Smooth muscle cell (in vitro differentiated cells): ENCODE results near the gene POMT2. TPM values are rescaled to one million over a fixed set of nuclear protein-coding genes. Genes with fewer than 3 reads are reported as not detected.

Experiments
- DNase-seq: peaks from one replicate; lab custom pipeline; 2025; ENCODE audit not compliant: unreplicated experiment; lab: John Stamatoyannopoulos, UW
- H2AFZ ChIP-seq: fragments of 200-600 bp; sonication (generic); 2 replicates; pipeline ENCODE4 v1.6.0; 2016; ENCODE audit warnings: antibody characterized with exemption, low read depth, mild to moderate bottlenecking
- H3F3A ChIP-seq: fragments of 200-600 bp; sonication (generic); 2 replicates; pipeline ENCODE4 v1.6.0; 2017; ENCODE audit warnings: antibody characterized with exemption, low read depth
- H3K27ac ChIP-seq: fragments of 200-600 bp; sonication (generic); 2 replicates; pipeline ENCODE4 v1.5.1; 2016; ENCODE audit warnings: low read depth, mild to moderate bottlenecking
- H3K27me3 ChIP-seq: fragments of 200-600 bp; sonication (generic); 2 replicates; pipeline ENCODE4 v1.6.1; 2016; ENCODE audit warnings: low read depth, mild to moderate bottlenecking
- H3K36me3 ChIP-seq: fragments of 200-600 bp; sonication (generic); 2 replicates; pipeline ENCODE4 v1.5.1; 2016; ENCODE audit warnings: low read depth
- H3K4me1 ChIP-seq: fragments of 200-600 bp; sonication (generic); 2 replicates; pipeline ENCODE4 v1.5.1; 2016; ENCODE audit warnings: low read depth
- H3K4me2 ChIP-seq: fragments of 200-600 bp; sonication (generic); 2 replicates; pipeline ENCODE4 v1.6.0; 2016; ENCODE audit warnings: mild to moderate bottlenecking
- H3K4me3 ChIP-seq: fragments of 200-600 bp; sonication (generic); 2 replicates; pipeline ENCODE4 v1.5.1; 2016; ENCODE audit warnings: mild to moderate bottlenecking
- H3K79me2 ChIP-seq: fragments of 200-600 bp; sonication (generic); 2 replicates; pipeline ENCODE4 v1.6.0; 2016; ENCODE audit warnings: low read depth, mild to moderate bottlenecking
- H3K9ac ChIP-seq: fragments of 200-600 bp; sonication (generic); 2 replicates; pipeline ENCODE4 v1.6.0; 2016; ENCODE audit warnings: low read depth
- H3K9me3 ChIP-seq: fragments of 200-600 bp; sonication (generic); replicated peaks from 2 replicates; pipeline ENCODE4 v1.5.1; 2016; ENCODE audit warnings: low read depth
- H4K20me1 ChIP-seq: fragments of 200-600 bp; sonication (generic); 2 replicates; pipeline ENCODE4 v1.6.0; 2016; ENCODE audit warnings: low read depth
- WGBS: methylation state at CpG from one replicate; pipeline ENCODE4 v1.1.7; 2016; ENCODE audit warnings: low lambda C conversion rate; 5-methylcytosine and 5-hydroxymethylcytosine counted together
- polyA plus RNA-seq: library from polyadenylated mRNA; unstranded; fragments of >200 nt; fragmentation: Nextera tagmentation; extraction: Ambion mirVana; gene quantifications from 2 replicates; pipeline ENCODE4 v1.2.1, GENCODE V29; 2016
- total RNA-seq: library from RNA; depleted of rRNA; stranded (reverse); fragments of >200 nt; gene quantifications from 2 replicates; pipeline ENCODE4 v1.2.3, GENCODE V29; 2014
- TF ChIP-seq, protein P1 (sequence below): fragments of 200-600 bp; sonication (generic); IDR thresholded peaks from 2 replicates; pipeline ENCODE4 v1.5.1; 2017; ENCODE audit warnings: borderline replicate concordance, mild to moderate bottlenecking, antibody characterized with exemption; ENCODE audit not compliant: insufficient read depth, poor library complexity, severe bottlenecking

POMT2 gene
- total and polyA plus RNA-seq, 2 experiments from 2014 or later: 15.9 to 39.8 TPM

DNA sequence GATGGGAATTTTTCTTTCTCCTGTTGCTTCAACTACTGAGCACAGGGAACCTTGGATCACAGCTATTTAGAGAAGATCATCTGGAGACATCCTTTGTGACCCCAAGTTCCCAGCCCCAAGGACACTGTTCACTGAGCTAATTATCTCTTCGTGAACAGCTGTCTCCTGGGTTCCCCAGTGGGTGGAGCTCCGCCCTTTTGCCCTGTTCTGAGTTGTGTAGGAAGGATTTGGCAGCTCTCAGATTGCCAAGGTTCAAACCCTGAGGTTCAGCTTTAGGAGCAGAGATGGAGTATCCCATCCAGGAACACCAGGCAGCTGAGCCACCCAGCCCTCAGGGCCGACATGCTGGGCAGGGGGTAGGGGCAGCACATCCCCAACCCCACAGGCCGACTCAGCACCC lies 81.7 kb downstream of the POMT2 start:
- Histone ChIP-seq H3K27me3 (no peaks in the 10 kb centered on the region), H4K20me1 (no peaks in the 10 kb centered on the region), H3K9me3 (no peaks in the 10 kb centered on the region), H2AFZ (no peak overlapping the region), H3K36me3 (no peaks in the 10 kb centered on the region), H3K9ac (no peak overlapping the region), H3K79me2 (no peaks in the 10 kb centered on the region), H3K4me3 (no peak overlapping the region), H3K27ac (no peak overlapping the region), H3F3A (no peaks in the 10 kb centered on the region), H3K4me1 (no peaks in the 10 kb centered on the region), H3K4me2 (no peak overlapping the region)
- WGBS: 76% methylated on average over 4 of the region's 4 CpGs
- DNase-seq: no peak
- TF ChIP-seq, protein P1, sequence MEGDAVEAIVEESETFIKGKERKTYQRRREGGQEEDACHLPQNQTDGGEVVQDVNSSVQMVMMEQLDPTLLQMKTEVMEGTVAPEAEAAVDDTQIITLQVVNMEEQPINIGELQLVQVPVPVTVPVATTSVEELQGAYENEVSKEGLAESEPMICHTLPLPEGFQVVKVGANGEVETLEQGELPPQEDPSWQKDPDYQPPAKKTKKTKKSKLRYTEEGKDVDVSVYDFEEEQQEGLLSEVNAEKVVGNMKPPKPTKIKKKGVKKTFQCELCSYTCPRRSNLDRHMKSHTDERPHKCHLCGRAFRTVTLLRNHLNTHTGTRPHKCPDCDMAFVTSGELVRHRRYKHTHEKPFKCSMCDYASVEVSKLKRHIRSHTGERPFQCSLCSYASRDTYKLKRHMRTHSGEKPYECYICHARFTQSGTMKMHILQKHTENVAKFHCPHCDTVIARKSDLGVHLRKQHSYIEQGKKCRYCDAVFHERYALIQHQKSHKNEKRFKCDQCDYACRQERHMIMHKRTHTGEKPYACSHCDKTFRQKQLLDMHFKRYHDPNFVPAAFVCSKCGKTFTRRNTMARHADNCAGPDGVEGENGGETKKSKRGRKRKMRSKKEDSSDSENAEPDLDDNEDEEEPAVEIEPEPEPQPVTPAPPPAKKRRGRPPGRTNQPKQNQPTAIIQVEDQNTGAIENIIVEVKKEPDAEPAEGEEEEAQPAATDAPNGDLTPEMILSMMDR: no peak

DNA sequence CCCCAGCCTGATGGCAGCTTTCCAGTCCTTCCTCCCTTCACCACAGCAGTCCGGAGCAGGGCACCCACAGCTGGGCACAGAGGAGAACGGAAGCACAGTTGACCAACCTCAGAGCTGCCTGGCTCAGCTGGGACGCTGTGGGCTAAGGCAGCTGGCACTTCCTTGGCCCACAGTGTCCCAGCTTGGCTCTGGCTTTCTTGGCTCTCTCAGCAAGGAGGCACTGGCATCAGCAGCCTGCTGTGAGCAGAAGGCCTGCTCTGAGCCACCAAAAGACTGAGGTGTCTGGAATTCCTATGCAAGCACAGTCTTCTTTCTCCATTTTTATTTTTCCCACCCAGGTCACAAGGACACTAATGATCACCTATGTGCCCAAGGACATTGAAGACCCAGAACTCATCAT lies 82.3 kb downstream of the POMT2 start:
- Histone ChIP-seq H3K27ac (no peak overlapping the region), H3K4me2 (no peak overlapping the region), H4K20me1 (no peaks in the 10 kb centered on the region), H3K79me2 (no peaks in the 10 kb centered on the region), H3K9ac (no peak overlapping the region), H2AFZ (no peak overlapping the region), H3K36me3 (no peaks in the 10 kb centered on the region), H3K9me3 (no peaks in the 10 kb centered on the region), H3K4me3 (no peak overlapping the region), H3K4me1 (no peaks in the 10 kb centered on the region), H3F3A (no peaks in the 10 kb centered on the region), H3K27me3 (no peaks in the 10 kb centered on the region)
- DNase-seq: no peak
- TF ChIP-seq, protein P1: no peak
- 96% methylated on average over 3 of the region's 3 CpGs for WGBS

DNA sequence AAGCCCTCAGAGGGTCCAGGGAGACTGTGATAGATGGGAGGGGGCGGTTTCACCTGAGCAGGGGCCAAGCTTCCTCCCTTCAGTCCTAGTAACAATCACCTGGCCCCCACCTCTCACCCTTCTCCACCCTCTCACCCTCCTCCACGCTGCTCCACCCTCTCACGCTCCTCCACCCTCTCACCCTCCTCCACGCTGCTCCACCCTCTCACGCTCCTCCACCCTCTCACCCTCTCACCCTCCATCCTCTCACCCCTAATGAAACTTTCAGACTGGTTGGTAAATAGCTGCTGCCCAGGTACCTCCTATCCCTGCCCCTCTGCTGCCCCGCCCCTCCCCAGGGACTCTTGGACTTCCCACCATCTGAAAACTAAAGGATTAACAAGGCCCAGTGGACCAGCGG lies 83.9 kb downstream of the POMT2 start:
- H2AFZ ChIP-seq: no peak overlapping the region
- no peaks in the 10 kb centered on the region for H3K36me3 ChIP-seq
- H3K9me3 ChIP-seq: no peaks in the 10 kb centered on the region
- WGBS: 84% methylated on average over 7 of the region's 7 CpGs
- no peaks in the 10 kb centered on the region for H4K20me1 ChIP-seq
- no peak for DNase-seq
- H3K4me3 ChIP-seq: no peak overlapping the region
- no peak overlapping the region for H3K27ac ChIP-seq
- no peaks in the 10 kb centered on the region for H3K27me3 ChIP-seq
- no peaks in the 10 kb centered on the region for H3K79me2 ChIP-seq
- H3K4me1 ChIP-seq: no peaks in the 10 kb centered on the region
- no peak overlapping the region for H3K9ac ChIP-seq
- H3F3A ChIP-seq: no peaks in the 10 kb centered on the region
- TF ChIP-seq, protein P1: no peak
- H3K4me2 ChIP-seq: no peak overlapping the region

DNA sequence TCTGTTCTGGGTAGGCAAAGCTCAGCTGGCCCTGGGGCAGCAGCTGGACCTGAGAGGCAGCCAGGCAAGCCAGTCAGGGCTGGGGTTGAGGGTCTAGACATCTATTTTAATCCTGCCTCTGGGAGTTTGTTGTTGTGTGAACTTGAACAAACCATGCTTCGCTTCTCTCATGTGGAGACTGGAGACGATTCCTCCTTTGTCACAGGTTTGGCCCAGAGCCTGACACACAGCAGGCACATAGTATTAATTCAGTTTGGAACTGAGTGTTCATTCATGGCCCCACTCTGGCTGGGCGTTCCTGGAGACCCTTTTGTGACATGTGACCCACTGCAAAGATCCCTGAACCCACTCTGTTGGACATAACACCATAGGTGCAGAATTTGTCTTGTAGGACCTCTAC lies 89.0 kb downstream of the POMT2 start:
- Histone ChIP-seq H3K27me3 (no peaks in the 10 kb centered on the region), H3K4me2 (no peak overlapping the region), H3K4me3 (no peak overlapping the region), H3K79me2 (no peaks in the 10 kb centered on the region), H3K9ac (no peak overlapping the region), H3K4me1 (no peaks in the 10 kb centered on the region), H3K27ac (no peak overlapping the region), H4K20me1 (no peaks in the 10 kb centered on the region), H2AFZ (no peak overlapping the region), H3F3A (no peaks in the 10 kb centered on the region), H3K36me3 (no peaks in the 10 kb centered on the region), H3K9me3 (no peaks in the 10 kb centered on the region)
- no peak for DNase-seq
- TF ChIP-seq, protein P1: no peak
- WGBS: 95% methylated on average over 3 of the region's 3 CpGs
